Measurements from ENCODE around the gene NCMAP. TPM values are rescaled to one million over a fixed set of nuclear protein-coding genes. Genes with fewer than 3 reads are reported as not detected.
A peak's percentile ranks its signal among the peaks of the same experiment; 100 is the strongest.

The NCMAP gene
- total RNA-seq, 4 donors from 2014 or later, result 0.16 to 1.9 (median 0.27) TPM; not detected in 1

DNA sequence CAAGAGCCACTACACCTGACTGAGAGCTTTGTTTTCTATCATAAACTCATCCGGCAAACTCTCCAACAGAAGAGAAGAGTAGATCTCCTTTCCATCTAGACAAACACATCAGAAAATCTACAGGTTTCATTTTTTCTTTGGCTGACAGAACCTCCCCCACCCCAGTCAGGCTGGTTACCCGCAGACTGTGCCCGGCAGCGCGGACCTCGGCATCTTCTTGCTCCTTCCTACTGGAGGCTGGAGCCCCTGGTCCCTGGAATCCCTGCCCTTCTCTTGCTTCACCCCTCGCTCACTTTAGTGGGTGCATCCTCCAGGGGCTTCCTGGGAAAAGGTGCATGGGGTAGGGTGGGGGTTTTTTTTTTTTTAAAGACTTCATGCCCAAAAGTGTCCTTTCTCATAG, 23.0 kb downstream of the NCMAP start:
- Histone ChIP-seq H3K27me3 (peaks cover under 1% of the 10 kb centered on the region), H3K27ac (no peak overlapping the region), H3K4me3 (no peak overlapping the region), H3K4me1 (no peaks in the 10 kb centered on the region), H3K9me3 (no peaks in the 10 kb centered on the region), H3K36me3 (no peaks in the 10 kb centered on the region)
- ATAC-seq, result no peak
- TF ChIP-seq POLR2AphosphoS5 (IDR thresholded peaks at IDR 0.05), result no peak
- no peak for TF ChIP-seq POLR2A (IDR thresholded peaks at IDR 0.05)
- TF ChIP-seq EP300 (IDR thresholded peaks at IDR 0.05), result no peak
- TF ChIP-seq, protein P1, sequence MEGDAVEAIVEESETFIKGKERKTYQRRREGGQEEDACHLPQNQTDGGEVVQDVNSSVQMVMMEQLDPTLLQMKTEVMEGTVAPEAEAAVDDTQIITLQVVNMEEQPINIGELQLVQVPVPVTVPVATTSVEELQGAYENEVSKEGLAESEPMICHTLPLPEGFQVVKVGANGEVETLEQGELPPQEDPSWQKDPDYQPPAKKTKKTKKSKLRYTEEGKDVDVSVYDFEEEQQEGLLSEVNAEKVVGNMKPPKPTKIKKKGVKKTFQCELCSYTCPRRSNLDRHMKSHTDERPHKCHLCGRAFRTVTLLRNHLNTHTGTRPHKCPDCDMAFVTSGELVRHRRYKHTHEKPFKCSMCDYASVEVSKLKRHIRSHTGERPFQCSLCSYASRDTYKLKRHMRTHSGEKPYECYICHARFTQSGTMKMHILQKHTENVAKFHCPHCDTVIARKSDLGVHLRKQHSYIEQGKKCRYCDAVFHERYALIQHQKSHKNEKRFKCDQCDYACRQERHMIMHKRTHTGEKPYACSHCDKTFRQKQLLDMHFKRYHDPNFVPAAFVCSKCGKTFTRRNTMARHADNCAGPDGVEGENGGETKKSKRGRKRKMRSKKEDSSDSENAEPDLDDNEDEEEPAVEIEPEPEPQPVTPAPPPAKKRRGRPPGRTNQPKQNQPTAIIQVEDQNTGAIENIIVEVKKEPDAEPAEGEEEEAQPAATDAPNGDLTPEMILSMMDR (IDR thresholded peaks at IDR 0.05), result no peak
- 89% methylated on average over 4 of the region's 7 CpGs; no CpG with 5 or more reads in 1 of the 2 donors for WGBS, 2 donors (ENCODE audit: low coverage in 1 of 2)

DNA sequence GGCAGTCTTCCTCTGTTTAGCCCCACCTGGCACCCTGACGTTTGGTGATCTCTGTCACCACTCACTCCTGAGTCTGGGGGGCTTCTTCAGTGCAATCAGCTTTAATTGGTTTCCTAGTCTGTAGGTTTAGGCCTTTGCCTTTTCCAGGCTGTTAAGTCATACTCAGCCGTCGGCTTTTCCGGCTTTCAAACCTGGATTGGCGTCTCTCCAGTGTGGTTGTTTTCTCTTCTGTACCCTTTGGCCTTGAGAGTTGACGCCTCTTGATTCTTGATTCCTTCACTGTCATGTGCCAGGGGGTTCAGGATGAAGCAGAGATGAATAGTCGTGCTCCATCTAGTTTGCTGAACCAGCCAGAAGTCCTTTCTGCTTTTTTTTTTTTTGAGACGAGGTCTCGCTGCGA, 24.9 kb downstream of the NCMAP start:
- TF ChIP-seq POLR2A (IDR thresholded peaks at IDR 0.05), result no peak
- H3K27me3 ChIP-seq, result peaks cover 17% of the 10 kb centered on the region
- H3K36me3 ChIP-seq, result no peaks in the 10 kb centered on the region
- H3K4me1 ChIP-seq, result no peaks in the 10 kb centered on the region
- ATAC-seq, result no peak
- H3K4me3 ChIP-seq, result no peak overlapping the region
- H3K9me3 ChIP-seq, result no peaks in the 10 kb centered on the region
- 0 to 67% methylated on average over 2 to 10 of the region's 10 CpGs for WGBS, 2 donors (ENCODE audit: low coverage in 1 of 2)
- no peak overlapping the region for H3K27ac ChIP-seq

DNA sequence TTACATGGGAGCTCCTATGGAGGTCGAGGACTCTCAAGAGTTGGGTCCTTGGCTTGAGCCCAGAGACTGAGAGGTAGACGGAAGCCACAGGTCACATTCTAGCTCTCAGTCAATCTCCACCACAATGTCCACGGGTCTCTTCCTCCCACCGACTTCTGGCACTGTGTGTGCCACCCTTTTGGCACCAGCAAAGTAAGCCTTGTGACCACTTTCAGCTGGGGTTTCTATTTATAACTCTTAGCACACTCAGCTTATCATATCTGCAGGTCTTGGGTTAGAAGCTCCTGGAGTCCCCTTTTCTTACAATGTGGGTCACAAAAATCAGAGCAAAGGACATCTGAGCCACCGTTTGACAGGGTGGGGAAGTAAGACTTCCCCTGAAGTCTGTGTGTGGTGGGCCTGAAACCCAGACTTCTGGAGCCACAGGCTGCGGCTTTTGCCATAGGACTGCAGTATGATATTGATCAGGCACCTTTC, 28.3 kb downstream of the NCMAP start:
- Histone ChIP-seq H3K27me3 (peaks cover 32% of the 10 kb centered on the region), H3K4me1 (no peaks in the 10 kb centered on the region), H3K27ac (no peak overlapping the region), H3K9me3 (no peaks in the 10 kb centered on the region), H3K4me3 (no peak overlapping the region), H3K36me3 (no peaks in the 10 kb centered on the region)
- TF ChIP-seq POLR2A (IDR thresholded peaks at IDR 0.05) (no peak), EP300 (IDR thresholded peaks at IDR 0.05) (no peak), POLR2AphosphoS5 (IDR thresholded peaks at IDR 0.05) (no peak)
- TF ChIP-seq, protein P1 (IDR thresholded peaks at IDR 0.05), result no peak
- no peak for ATAC-seq
- 49% methylated on average over 3 of the region's 6 CpGs; no CpG with 5 or more reads in 1 of the 2 donors for WGBS, 2 donors (ENCODE audit: low coverage in 1 of 2)

DNA sequence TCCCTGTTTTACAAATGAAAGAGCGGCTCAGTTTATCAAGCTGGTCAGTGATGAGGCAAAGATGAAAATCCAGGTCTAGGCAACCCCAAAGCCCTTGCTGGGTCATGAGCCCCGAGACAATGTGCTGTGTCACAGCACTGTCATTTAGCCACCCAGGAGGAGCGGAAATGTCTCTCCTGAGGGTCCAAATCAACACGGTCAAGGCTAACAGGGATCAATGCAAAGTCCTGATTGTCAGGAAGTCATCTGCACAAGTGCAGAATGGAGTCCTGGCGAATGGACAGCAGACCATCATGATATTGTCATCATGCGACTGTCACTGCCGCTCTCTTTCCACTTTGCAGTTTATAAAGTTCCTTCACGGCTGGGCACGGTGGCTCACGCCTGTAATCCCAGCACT, 30.2 kb downstream of the NCMAP start:
- H3K9me3 ChIP-seq, result no peaks in the 10 kb centered on the region
- no peaks in the 10 kb centered on the region for H3K4me1 ChIP-seq
- no peak for ATAC-seq
- H3K4me3 ChIP-seq, result no peak overlapping the region
- 81 to 85% methylated on average over 5 to 7 of the region's 10 CpGs for WGBS, 2 donors (ENCODE audit: low coverage in 1 of 2)
- H3K27ac ChIP-seq, result no peak overlapping the region
- TF ChIP-seq, protein P1 (IDR thresholded peaks at IDR 0.05), result no peak
- no peak for TF ChIP-seq EP300 (IDR thresholded peaks at IDR 0.05)
- TF ChIP-seq POLR2AphosphoS5 (IDR thresholded peaks at IDR 0.05), result no peak
- TF ChIP-seq POLR2A (IDR thresholded peaks at IDR 0.05), result no peak
- peaks cover 38% of the 10 kb centered on the region for H3K27me3 ChIP-seq
- no peaks in the 10 kb centered on the region for H3K36me3 ChIP-seq

DNA sequence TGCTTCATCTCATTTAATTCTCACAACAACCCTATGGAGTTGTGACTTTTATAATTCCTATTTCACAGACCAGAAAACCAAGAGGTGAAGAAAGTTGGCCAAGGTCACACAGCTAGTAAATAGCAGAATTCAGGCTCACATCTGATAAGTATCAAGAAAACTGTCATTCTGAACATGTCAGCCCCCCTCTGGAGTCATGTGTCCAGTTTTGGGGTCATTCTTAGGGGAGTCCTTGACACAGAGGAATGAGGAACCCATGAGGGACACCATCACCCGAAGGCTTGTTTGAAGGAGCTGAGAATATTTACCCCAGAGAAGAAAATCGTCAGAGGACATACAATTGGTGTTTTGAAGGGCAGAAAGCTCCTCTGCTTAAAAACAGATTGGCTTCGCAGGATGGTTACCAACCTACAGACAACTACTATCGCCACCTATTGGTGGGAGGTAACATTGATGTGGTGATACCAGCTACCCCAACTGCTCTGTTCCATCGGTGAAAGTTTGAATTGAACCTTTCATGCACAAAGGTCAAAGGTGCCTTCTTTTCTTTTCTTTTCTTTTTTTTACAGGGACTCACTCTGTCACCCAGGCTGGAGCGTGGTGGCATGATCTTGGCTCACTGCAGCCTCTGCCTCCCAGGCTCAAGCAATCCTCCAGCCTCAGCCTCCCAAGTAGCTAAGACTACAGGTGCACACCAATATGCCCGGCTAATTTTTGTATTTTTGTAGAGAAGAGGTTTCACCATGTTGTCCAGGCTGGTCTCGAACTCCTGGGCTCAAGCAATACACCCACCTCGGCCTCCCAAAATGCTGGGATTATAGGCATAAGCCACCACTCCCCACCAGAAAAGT, 31.3 kb downstream of the NCMAP start:
- Histone ChIP-seq H3K4me1 (no peaks in the 10 kb centered on the region), H3K36me3 (no peaks in the 10 kb centered on the region), H3K27ac (no peak overlapping the region), H3K27me3 (peaks cover 49% of the 10 kb centered on the region), H3K4me3 (no peak overlapping the region), H3K9me3 (no peaks in the 10 kb centered on the region)
- TF ChIP-seq EP300 (IDR thresholded peaks at IDR 0.05), result no peak
- TF ChIP-seq, protein P1 (IDR thresholded peaks at IDR 0.05), result peak; percentile 49 to 63 (median 56)
- 3 to 26% methylated on average over 5 to 9 of the region's 9 CpGs for WGBS, 2 donors (ENCODE audit: low coverage in 1 of 2)
- peak; percentile 51 for ATAC-seq

Data from gastroesophageal sphincter (tissue), 4 donors.